Cardiac fibroblast (primary cell): Measurements from ENCODE around the gene CCDC93.

ENCODE experiments used
- DNase-seq, 2 donors: peaks; one replicate each; pipeline versions ENCODE4 v3.0.0 to v3.0.0-alpha.2; 2010; ENCODE audit warnings: low read depth in 2 of 2
- H3K4me3 ChIP-seq, 2 donors: replicated peaks in 1 of 2; 1 replicate in 1 of 2; 2 replicates in 1 of 2; pipeline ENCODE4 v1.5.1; 2011; ENCODE audit warnings: low read depth in 2 of 2, low read length in 2 of 2, mild to moderate bottlenecking in 2 of 2, moderate library complexity in 1 of 2
- CTCF ChIP-seq: IDR thresholded peaks from one replicate; pipeline ENCODE4 v1.5.1; 2011; ENCODE audit warnings: low read depth, mild to moderate bottlenecking, low read length, inconsistent platforms

The CCDC93 gene

GRCh38 chr2:117918608-117919007 is 95.3 kb downstream of the CCDC93 start:
- TF ChIP-seq CTCF, result no peak
- no peak overlapping the region for H3K4me3 ChIP-seq
- no peak for DNase-seq

GRCh38 chr2:117917223-117917917 is 96.5 kb downstream of the CCDC93 start:
- DNase-seq, result peak; percentile 13 to 39
- H3K4me3 ChIP-seq, result no peak overlapping the region
- peak; percentile 37 for TF ChIP-seq CTCF

- TF ChIP-seq CTCF, result no peak
- no peak for DNase-seq
- no peak overlapping the region for H3K4me3 ChIP-seq
These were observed 110.9 kb downstream of the CCDC93 start for GRCh38 chr2:117902933-117903332.

- no peak for DNase-seq
- no peak overlapping the region for H3K4me3 ChIP-seq
- TF ChIP-seq CTCF, result no peak
These were observed 125.0 kb downstream of the CCDC93 start for GRCh38 chr2:117888897-117889296.

- no peak for TF ChIP-seq CTCF
- no peak for DNase-seq
These were observed 128.6 kb downstream of the CCDC93 start for GRCh38 chr2:117885308-117885707.

GRCh38 chr2:117879003-117879402 is 134.9 kb downstream of the CCDC93 start:
- TF ChIP-seq CTCF, result no peak
- DNase-seq, result no peak
- H3K4me3 ChIP-seq, result no peak overlapping the region

More at GRCh38 chr2:117885308-117885707, 128.6 kb downstream of the CCDC93 start:
- no peak overlapping the region for H3K4me3 ChIP-seq

GRCh38 chr2:117875786-117876185 is 138.1 kb downstream of the CCDC93 start:
- no peak overlapping the region for H3K4me3 ChIP-seq
- no peak for TF ChIP-seq CTCF
- DNase-seq, result no peak
